Putamen (tissue), 1 donor: ENCODE results near the gene PSG6.
"Not testable (repeated sequence)": the region's sequence is repeated elsewhere in the genome, so short reads cannot be mapped to it uniquely, and the experiment has no call there.

ENCODE experiments used
- DNase-seq: peaks from one replicate; pipeline ENCODE4 v3.0.0-alpha.2; 2016; ENCODE audit warnings: low spot score

Gene PSG6

DNA sequence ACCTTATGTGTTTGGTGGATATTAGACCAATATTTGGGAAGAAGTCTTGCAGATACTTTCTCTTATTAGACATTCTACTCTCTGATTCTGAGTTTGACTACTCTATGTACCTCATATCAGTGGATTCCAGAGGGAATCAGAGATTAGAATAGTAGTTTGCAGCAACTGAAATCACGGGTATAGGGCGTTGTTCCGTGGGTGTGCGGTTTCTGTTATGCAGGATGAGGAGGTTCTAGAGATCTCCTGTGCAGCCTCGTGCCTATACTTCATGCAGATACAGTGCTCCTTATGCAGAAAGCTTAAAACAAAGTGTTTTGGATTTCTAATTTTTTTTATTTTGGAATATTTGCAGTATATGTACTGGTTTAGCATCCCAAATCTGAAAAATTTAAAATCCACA lies 6.0 kb downstream of the PSG6 start:
- DNase-seq: not testable (repeated sequence)

DNA sequence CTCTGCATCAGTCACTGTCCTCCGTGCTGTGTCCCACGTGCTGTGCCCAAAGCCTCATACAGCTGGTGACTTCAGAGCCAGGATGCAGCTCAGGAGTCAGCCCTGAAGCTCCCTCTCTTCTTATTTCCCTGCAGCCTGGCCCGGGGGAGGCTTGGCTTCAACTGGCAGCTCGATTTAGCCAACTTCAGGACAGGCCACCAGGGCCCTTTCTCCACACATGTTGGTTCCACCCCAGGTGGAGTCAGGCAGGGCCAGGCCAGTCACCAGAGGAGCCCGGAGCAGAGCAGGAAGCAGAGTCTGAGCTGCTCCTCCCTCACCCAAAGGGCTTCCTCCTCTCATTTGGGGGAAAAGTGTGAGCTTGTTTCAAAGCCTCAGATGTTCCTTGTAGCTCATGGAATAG lies 11.5 kb downstream of the PSG6 start:
- not testable (repeated sequence) for DNase-seq

- DNase-seq: not testable (repeated sequence)
Observed at GRCh38 chr19:42900561-42900960, 17.1 kb downstream of the PSG6 start.

DNA sequence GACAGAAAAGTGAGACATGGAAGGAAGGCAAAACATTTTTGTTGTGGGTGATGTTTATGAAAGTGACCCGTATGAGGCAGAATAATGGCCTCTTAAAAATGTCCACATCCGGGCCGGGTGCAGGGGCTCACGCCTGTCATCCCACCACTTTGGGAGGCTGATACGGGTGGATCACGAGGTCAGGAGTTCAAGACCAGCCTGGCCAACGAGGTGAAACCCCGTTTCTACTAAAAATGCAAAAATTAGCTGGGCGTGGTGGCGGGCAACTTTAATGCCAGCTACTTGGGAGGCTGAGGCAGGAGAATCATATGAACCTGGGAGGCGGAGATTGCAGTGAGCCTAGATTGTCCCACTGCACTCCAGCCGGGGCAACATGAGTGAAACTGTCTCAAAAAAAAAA lies 18.0 kb downstream of the PSG6 start:
- not testable (repeated sequence) for DNase-seq

GRCh38 chr19:42899110-42899509 lies 18.6 kb downstream of the PSG6 start:
- DNase-seq: not testable (repeated sequence)

DNA sequence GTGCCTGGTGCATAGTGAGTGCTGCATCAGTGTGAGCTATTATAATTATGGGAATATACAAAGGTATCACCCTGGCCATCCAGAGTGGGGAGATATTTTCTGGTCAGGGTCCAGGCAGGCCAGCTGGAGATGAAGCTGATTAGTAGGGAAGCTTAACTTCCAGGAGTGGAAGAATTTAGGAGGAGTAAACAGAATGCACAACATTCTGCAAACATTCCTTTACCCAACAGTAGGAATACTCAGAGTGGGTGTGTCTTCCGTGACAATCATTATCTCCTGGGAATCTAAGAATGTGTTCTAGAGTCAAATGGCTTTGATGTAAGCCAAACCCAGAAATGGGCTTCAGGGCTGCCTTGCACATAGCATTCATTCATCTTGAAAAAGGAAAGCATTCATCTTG lies 19.0 kb downstream of the PSG6 start:
- not testable (repeated sequence) for DNase-seq

- DNase-seq: not testable (repeated sequence)
Observed at GRCh38 chr19:42897729-42898128, 20.0 kb downstream of the PSG6 start.

DNA sequence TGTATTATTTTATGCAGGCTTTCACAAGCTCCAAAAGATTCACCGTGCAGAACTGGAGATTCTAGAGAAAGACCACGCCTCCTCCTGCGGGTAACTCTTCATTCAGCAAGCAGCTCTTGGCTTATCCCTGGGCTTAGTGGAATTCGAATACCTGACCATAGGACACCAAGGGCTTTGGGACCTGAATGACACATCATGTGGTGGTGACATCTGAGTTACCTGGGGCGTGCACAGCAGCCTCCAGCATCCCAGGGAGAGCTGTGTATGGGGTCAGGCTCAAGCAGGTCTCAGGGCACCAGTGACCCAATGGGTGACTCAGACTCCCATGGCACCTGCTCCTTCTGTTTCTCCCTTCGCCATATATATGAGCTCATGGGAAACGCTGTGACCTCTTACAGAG lies 27.2 kb downstream of the PSG6 start:
- DNase-seq: not testable (repeated sequence)

DNA sequence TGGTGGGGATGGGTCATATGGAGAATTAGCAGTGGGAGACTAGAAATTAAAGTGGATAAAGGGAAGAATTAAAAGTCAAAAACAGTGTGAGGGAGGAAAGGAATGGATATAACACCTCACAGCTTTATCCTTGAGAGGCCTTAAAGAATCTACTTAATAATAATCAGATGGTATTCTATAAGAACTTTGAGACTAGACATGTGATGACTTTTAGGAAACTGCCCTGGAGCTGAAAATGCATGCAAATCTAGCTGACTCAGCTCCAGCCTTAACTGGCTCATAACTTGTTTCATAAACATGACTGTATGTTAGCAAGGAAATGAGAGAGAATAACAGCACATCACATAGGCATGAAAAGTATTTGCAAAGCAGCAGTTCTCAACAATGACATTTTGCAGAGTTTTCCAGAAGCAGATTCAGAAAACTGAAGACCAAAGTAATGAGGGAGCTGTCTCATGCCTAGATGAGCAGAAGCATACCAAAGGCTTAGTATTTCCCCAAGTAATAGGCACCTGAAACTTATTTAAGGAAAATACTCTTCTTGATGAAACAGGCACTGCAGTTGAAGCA lies 29.7 kb downstream of the PSG6 start:
- not testable (repeated sequence) for DNase-seq

DNA sequence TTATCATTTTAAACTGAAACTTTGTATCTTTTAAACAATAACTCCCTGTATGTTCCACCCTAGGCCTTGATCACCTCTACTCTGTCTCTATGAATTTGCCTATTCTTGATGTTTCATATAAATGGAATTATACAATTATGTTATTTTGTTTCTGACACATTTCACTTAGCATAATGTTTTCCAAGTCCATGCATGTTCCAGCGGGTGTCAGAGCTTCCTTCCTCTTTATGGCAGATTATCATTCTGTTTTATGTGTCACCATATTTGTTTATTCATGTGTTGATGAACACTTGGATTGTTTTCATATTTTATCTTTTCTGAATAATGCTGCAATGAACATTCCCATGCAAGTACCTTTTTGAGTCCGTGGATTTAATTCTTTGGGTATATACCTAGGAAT lies 35.0 kb downstream of the PSG6 start:
- DNase-seq: not testable (repeated sequence)

GRCh38 chr19:42882010-42882409 lies 35.7 kb downstream of the PSG6 start:
- DNase-seq: not testable (repeated sequence)

DNA sequence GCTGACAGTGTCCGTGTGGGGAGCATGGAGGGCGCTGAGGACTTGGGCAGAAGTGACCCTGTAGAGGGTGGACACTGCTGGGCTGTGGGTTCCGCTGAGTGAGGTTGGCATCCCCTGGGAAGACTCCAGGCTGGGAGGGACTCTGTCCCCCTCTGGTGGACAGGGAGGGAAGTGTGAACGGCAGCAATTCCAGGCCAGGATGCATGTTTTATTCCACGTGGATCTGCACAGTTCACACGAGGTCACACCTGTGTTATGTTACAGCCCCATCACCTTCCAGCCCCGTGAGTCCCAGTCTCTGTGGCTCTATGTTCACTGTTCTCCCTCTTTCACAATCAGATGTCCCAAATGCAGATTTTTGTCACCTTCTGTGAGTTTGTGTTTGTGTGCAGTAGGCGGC lies 36.4 kb downstream of the PSG6 start:
- DNase-seq: not testable (repeated sequence)

- DNase-seq: not testable (repeated sequence)
Observed at GRCh38 chr19:42880621-42881020, 37.1 kb downstream of the PSG6 start.

DNA sequence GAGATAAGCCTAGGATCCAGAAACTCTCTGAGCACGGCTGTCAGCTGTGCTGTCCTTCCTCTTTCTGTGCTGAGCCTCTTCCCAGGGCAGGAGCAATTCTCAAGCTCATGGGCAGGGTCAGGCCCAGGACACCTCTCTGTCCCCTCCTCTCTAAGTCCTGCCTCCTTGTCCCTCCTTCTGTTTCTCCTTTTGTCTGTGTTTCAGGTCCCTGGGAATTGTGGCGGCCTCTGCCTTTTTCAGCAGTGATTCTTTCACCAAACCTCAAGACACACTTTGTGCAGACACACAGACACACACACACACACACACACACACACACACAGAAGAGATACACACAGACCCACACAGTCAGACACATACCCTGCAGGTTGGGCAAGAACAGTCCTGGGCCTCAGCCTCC lies 38.1 kb downstream of the PSG6 start, which contains the start of gene PSG1:
TSS of gene PSG1 (minus strand) at position 101 of the 400 bp plus-strand sequence. CDS start 132 bp downstream, outside the sequence.
- no peak for DNase-seq

DNA sequence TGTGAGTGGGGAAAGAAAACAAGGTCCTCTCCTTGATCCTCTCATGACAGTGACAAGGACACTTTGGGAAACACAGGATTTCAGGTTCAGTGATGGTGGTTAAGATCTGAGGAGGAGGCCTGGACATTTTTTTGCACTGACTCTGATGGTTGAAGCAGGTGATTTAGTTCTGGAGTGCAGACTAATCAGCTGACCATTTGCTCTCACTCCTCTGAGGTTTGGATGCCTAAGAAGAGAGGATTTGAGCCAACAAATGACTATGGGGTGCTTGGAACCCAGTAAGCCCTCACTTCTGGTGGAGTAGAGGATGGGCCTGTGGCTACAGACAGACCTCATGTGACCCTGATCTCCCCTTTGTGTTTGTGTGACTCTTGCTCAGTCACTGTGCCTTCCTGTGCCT lies 41.1 kb downstream of the PSG6 start:
- not testable (repeated sequence) for DNase-seq

GRCh38 chr19:42875881-42876280 lies 41.8 kb downstream of the PSG6 start:
- not testable (repeated sequence) for DNase-seq

DNA sequence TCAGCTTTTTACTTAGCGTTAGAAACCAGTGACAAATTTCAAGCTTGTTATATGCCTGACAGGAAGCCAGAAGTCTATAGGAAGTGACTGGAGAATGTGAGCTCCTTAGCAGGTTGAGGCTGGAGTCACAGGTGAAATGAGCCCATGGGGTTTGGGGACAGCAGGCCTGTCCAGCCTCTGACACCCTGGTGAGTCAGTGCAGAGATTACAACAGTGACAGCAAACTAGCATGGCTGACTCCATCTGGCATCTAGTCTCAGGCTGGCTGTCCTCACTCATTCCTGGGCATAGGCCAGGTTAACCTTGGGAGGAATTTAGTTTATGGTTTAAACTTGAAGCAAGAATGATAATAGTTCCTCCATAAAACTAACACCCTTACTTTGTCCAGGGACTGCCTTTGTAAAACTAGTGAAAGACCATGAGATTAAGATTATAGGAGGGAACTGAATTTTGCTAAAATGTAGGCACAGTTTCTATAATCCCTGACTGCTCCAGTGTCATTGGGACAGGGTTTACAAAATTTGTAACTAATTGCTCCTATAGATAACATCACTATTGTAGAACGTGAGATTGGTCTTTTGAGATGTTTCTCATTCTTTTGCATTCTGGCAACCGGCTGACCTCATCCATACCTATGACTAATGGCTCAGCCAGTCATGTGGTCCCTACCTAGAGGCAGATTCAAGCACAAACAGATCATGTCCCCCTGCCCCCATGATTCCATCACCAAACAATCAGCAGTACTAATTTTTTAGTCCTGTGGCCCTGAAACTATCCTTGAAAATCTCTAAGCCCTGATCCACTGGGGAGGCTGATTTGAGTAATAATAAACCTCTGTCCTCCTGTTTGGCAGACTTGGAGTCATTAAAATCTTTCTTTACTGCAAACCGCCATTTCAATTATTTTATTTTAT lies 42.5 kb downstream of the PSG6 start:
- DNase-seq: not testable (repeated sequence)

DNA sequence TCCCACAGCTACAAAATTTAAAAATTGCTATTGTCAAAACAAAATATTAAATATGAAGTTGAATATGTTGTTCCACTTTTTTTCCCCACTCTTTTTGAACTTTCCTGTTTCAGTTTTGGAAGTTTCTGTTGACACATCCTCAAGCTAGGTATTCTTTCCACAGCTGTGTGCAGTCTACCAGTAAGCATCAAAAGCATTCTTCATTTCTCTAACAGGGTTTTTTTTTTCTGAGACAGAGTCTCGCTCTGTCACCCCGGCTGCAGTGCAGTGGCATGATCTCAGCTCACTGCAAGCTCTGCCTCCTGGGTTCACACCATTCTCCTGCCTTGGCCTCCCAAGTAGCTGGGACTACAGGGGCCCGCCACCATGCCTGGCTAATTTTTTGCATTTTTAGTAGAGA lies 43.6 kb downstream of the PSG6 start:
- not testable (repeated sequence) for DNase-seq

DNA sequence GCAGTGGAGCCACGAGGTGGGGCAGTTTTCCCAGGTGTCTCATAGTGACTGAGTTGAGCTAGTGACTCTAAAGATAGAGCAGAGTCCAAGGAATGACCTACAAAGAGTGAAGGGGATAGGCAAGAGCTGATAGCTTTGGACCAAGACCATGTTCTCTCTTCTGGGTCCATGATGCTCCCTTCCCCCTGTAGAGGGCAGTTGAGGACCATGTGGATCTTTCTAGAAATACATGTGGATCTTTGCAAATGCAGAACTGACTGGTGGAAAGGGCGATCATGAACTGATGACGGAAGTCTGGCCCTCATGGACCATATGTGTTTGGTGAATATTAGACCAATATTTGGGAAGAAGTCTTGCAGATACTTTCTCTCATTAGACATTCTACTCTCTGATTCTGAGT lies 45.1 kb downstream of the PSG6 start:
- DNase-seq: no peak

- DNase-seq: no peak
Observed at GRCh38 chr19:42857544-42857867, 60.2 kb downstream of the PSG6 start.

DNA sequence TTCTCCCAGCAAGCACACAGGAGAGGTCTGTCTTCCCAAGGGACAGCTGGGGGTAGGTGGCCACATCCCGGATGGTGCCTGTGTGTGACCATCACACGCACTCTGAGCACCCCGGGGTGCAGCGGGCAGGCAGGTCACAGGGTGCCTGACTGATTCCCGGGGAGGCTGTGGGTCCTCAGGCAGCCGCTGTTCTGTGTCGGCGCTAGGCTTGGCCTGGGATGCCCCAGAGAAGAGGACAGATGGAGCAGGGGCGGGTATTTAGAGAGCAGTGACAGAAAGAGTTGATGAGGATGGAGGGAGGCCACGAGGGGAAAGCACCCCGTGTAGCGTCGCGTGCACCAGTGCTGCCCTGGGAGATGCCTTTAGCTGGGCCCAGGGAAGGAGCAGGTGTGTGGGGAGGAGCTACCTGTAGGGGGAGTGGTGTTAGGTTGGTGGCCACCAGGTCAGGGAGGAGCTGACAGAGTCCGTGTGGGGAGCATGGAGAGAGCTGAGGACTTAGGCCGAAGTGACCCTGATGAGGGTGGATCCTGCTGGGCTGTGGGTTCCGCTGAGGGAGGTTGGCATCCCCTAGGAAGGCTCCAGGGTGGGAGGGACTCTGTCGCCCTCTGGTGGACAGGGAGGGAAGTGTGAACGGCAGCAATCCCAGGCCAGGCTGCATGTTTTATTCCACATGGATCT lies 60.7 kb downstream of the PSG6 start:
- not testable (repeated sequence) for DNase-seq

- DNase-seq: not testable (repeated sequence)
Observed at GRCh38 chr19:42854745-42855144, 62.9 kb downstream of the PSG6 start.

DNA sequence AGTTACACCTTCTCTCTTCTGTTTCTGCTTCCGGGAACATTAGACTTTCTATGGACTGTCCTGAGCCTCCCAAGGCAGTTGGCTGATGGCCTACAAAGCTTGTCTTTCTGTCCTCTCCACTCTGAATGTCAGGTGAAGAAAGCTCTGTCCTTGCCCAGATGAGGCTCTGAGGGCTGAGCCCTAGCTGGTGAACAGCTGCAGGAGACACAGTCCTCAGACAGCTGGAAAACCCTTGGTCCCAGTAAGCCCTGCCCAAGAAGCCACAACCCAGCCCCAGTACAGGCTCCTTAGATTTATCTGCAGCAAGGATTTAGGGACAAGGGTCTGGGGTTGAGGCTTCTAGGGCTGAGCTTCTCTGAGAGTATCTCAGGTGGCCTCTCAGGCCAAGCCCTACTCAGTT lies 64.5 kb downstream of the PSG6 start:
- not testable (repeated sequence) for DNase-seq
